GM23248 (cell line): ENCODE results near the gene PSMG3. TPM values are rescaled to one million over a fixed set of nuclear protein-coding genes. Genes with fewer than 3 reads are reported as not detected.

ENCODE experiments used
- DNase-seq: peaks from one replicate; pipeline ENCODE4 v3.0.0-alpha.2; 2015
- H2AFZ ChIP-seq: fragments of 200-600 bp; sonication (generic); 2 replicates; pipeline ENCODE4 v1.6.1; 2016; ENCODE audit warnings: antibody characterized with exemption
- H3F3A ChIP-seq: fragments of 200-600 bp; sonication (generic); 2 replicates; pipeline ENCODE4 v1.6.1; 2016; ENCODE audit warnings: mild to moderate bottlenecking, antibody characterized with exemption, mixed run types; ENCODE audit not compliant: insufficient read depth
- H3K27ac ChIP-seq: fragments of 200-600 bp; sonication (generic); 2 replicates; pipeline ENCODE4 v1.5.1; 2016; ENCODE audit warnings: mild to moderate bottlenecking
- H3K27me3 ChIP-seq: fragments of 200-600 bp; sonication (generic); replicated peaks from 2 replicates; pipeline ENCODE4 v1.6.1; 2016; ENCODE audit warnings: mild to moderate bottlenecking; ENCODE audit not compliant: insufficient read depth
- H3K36me3 ChIP-seq: fragments of 200-600 bp; sonication (generic); 2 replicates; pipeline ENCODE4 v1.6.1; 2016; ENCODE audit warnings: low read depth, mild to moderate bottlenecking
- H3K4me1 ChIP-seq: fragments of 200-600 bp; sonication (generic); 2 replicates; pipeline ENCODE4 v1.6.1; 2016; ENCODE audit warnings: mild to moderate bottlenecking; ENCODE audit not compliant: insufficient read depth
- H3K4me2 ChIP-seq: fragments of 200-600 bp; sonication (generic); one replicate; pipeline ENCODE4 v1.6.1; 2016; ENCODE audit warnings: mild to moderate bottlenecking; ENCODE audit not compliant: unreplicated experiment
- H3K4me3 ChIP-seq: fragments of 200-600 bp; sonication (generic); 2 replicates; pipeline ENCODE4 v1.5.1; 2016; ENCODE audit warnings: mild to moderate bottlenecking
- H3K79me2 ChIP-seq: fragments of 200-600 bp; sonication (generic); 2 replicates; pipeline ENCODE4 v1.6.1; 2016; ENCODE audit warnings: mild to moderate bottlenecking; ENCODE audit not compliant: insufficient read depth
- H3K9ac ChIP-seq: fragments of 200-600 bp; sonication (generic); 2 replicates; pipeline ENCODE4 v1.6.1; 2016; ENCODE audit warnings: mild to moderate bottlenecking
- H3K9me2 ChIP-seq: fragments of 200-600 bp; sonication (generic); 2 replicates; pipeline ENCODE4 v1.6.1; 2016; ENCODE audit warnings: mixed run types, mild to moderate bottlenecking, moderate library complexity; ENCODE audit not compliant: insufficient read depth
- H3K9me3 ChIP-seq: fragments of 200-600 bp; sonication (generic); one replicate; pipeline ENCODE4 v1.6.1; 2017; ENCODE audit warnings: low read depth
- H4K20me1 ChIP-seq: fragments of 200-600 bp; sonication (generic); 2 replicates; pipeline ENCODE4 v1.6.0; 2016; ENCODE audit not compliant: insufficient read depth
- EZH2 ChIP-seq: fragments of 200-600 bp; sonication (generic); IDR thresholded peaks from 2 replicates; pipeline ENCODE4 v1.6.1; 2018; ENCODE audit warnings: antibody characterized with exemption, mild to moderate bottlenecking; ENCODE audit not compliant: insufficient read depth, poor library complexity, severe bottlenecking
- EZH2phosphoT487 ChIP-seq: fragments of 200-600 bp; sonication (generic); IDR thresholded peaks from 2 replicates; pipeline ENCODE4 v1.6.1; 2018; ENCODE audit warnings: antibody characterized with exemption, moderate library complexity, mild to moderate bottlenecking, low read depth; ENCODE audit not compliant: insufficient read depth
- WGBS, 2 experiments: methylation state at CpG; one replicate each; pipeline ENCODE4 v1.1.6; 2015 to 2017; ENCODE audit warnings: low lambda C conversion rate in 2 of 2, low coverage in 1 of 2; ENCODE audit errors: missing lambda C conversion rate in 2 of 2; 5-methylcytosine and 5-hydroxymethylcytosine counted together
- in situ Hi-C: fragments of 300-500 bp; cut with MboI; formaldehyde crosslinking; loops from 2 replicates; pipeline ENCODE4 v1.15.0; 2020
- polyA plus RNA-seq: library from polyadenylated mRNA; unstranded; fragments of >200 nt; fragmentation: Nextera tagmentation; extraction: Ambion mirVana; gene quantifications from 2 replicates; pipeline ENCODE4 v1.2.1, GENCODE V29; 2016
- total RNA-seq: library from RNA; depleted of rRNA; stranded (reverse); fragments of >200 nt; shearing (Covaris generic); gene quantifications from 2 replicates; pipeline ENCODE4 v1.2.3, GENCODE V29; 2014

Gene PSMG3
- total and polyA plus RNA-seq, 2 experiments from 2014 or later: 28.3 to 58.1 TPM

DNA sequence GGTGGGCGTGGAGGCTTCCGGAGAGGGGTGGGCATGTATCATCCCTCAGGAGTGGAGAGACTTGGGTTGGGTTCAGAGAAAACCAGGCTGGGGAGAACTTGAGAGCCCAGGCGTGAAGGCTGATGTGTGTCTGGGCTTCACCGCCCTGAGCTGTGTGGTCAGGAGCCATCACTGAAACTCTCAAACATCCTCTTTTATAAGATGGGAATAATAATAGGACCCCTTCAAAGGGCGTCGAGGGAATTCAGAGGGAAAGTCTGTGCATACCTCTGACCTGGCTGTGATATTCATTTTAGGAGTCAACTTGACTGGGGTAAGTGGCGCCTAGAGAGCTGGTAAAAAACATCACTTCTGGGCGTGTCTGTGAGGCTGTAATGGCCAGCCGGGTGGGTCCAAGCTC, 21.1 kb upstream of the PSMG3 start:
- Histone ChIP-seq H3K9me3 (no peaks in the 10 kb centered on the region), H3K27ac (no peak overlapping the region), H3K4me1 (no peaks in the 10 kb centered on the region), H3K36me3 (no peaks in the 10 kb centered on the region), H2AFZ (no peak overlapping the region), H3F3A (no peaks in the 10 kb centered on the region), H3K27me3 (peaks cover 21% of the 10 kb centered on the region; the same call in 1 of the 2 replicates), H3K9ac (no peak overlapping the region), H3K4me2 (no peak overlapping the region), H3K4me3 (no peak overlapping the region), H3K79me2 (no peaks in the 10 kb centered on the region), H4K20me1 (no peaks in the 10 kb centered on the region), H3K9me2 (no peaks in the 10 kb centered on the region)
- WGBS, 2 experiments: 58 to 61% methylated on average over 9 of the region's 9 CpGs
- no peak for DNase-seq
- in situ Hi-C loops: no loop called here
- TF ChIP-seq EZH2: no peak
- no peak for TF ChIP-seq EZH2phosphoT487

- H3K36me3 ChIP-seq: no peaks in the 10 kb centered on the region
- H3K9ac ChIP-seq: no peak overlapping the region
- 60 to 68% methylated on average over 6 of the region's 6 CpGs for WGBS, 2 experiments
- H3K27me3 ChIP-seq: peaks cover 20% of the 10 kb centered on the region; the same call in 1 of the 2 replicates
- no peak overlapping the region for H3K4me2 ChIP-seq
- no peaks in the 10 kb centered on the region for H4K20me1 ChIP-seq
- H3K79me2 ChIP-seq: no peaks in the 10 kb centered on the region
- no peaks in the 10 kb centered on the region for H3K4me1 ChIP-seq
- H3F3A ChIP-seq: no peaks in the 10 kb centered on the region
- no peaks in the 10 kb centered on the region for H3K9me3 ChIP-seq
- no peak for TF ChIP-seq EZH2phosphoT487
- TF ChIP-seq EZH2: no peak
- H3K27ac ChIP-seq: no peak overlapping the region
- H3K4me3 ChIP-seq: no peak overlapping the region
- in situ Hi-C loops: no loop called here
- H2AFZ ChIP-seq: no peak overlapping the region
- H3K9me2 ChIP-seq: no peaks in the 10 kb centered on the region
- DNase-seq: no peak
These were observed 20.6 kb upstream of the PSMG3 start for GRCh38 chr7:1590476-1590875.

DNA sequence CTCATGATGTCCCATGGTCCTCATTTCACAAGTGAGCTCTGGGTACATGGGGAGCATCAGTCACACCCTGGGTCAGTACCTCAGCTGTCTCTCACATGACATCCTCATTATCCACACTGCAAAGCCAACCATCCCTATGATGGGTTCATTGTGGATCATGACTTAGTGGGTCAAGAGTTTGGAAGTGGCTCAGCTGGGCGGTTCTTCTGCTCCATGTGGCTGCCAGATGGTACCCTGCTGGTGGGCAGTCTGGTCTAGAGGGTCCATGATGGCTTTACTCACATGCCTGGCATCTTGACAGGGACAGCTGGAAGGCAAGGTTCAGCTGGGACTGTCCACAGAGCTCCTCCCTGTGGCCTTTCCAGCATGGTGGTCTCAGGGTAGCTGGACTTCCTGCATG, 19.1 kb upstream of the PSMG3 start:
- Histone ChIP-seq H3K4me1 (no peaks in the 10 kb centered on the region), H4K20me1 (no peaks in the 10 kb centered on the region), H3K27me3 (peaks cover 16% of the 10 kb centered on the region; the same call in 1 of the 2 replicates), H3K27ac (no peak overlapping the region), H3K9ac (no peak overlapping the region), H2AFZ (no peak overlapping the region), H3F3A (no peaks in the 10 kb centered on the region), H3K4me2 (no peak overlapping the region), H3K9me3 (no peaks in the 10 kb centered on the region), H3K79me2 (no peaks in the 10 kb centered on the region), H3K9me2 (no peaks in the 10 kb centered on the region), H3K36me3 (no peaks in the 10 kb centered on the region), H3K4me3 (no peak overlapping the region)
- 20 to 36% methylated on average over 1 of the region's 1 CpG for WGBS, 2 experiments
- in situ Hi-C loops: loop anchor here (10.0 kb wide), 1 partner anchor 626 kb away; no protein-coding TSS in a partner anchor
- DNase-seq: no peak
- TF ChIP-seq EZH2phosphoT487: no peak
- no peak for TF ChIP-seq EZH2

DNA sequence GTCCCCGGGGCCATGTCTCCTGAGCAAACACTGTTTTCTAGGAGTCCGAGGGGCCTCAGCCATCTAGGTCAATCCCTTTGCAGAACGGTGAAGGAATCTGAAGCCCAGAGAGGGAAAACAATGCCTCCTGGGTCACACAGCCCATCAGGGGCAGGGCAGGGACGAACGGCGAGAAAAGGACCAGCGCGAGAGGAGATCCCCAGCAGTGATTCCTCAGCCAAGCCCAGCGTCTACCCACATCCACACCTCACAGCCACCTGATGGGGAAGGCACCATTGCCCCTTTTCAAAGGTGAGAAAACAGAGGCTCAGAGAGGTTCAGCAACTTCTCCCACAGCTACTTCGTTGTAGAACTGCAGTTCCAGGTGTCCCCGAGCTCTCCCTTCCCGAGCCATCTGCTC, 17.9 kb upstream of the PSMG3 start:
- Histone ChIP-seq H3K9ac (no peak overlapping the region), H3K9me3 (no peaks in the 10 kb centered on the region), H3K9me2 (no peaks in the 10 kb centered on the region), H2AFZ (no peak overlapping the region), H3K4me3 (no peak overlapping the region), H3K79me2 (no peaks in the 10 kb centered on the region), H3K4me1 (no peaks in the 10 kb centered on the region), H4K20me1 (no peaks in the 10 kb centered on the region), H3K27ac (no peak overlapping the region), H3F3A (no peaks in the 10 kb centered on the region), H3K4me2 (no peak overlapping the region), H3K27me3 (peaks cover 13% of the 10 kb centered on the region; the same call in 1 of the 2 replicates), H3K36me3 (no peaks in the 10 kb centered on the region)
- TF ChIP-seq EZH2phosphoT487: no peak
- TF ChIP-seq EZH2: no peak
- 62 to 65% methylated on average over 12 of the region's 12 CpGs for WGBS, 2 experiments
- DNase-seq: no peak
- in situ Hi-C loops: loop anchor here (10.0 kb wide), 1 partner anchor 627 kb away; no protein-coding TSS in a partner anchor
